ENCODE data around the gene PTDSS2.
A peak's percentile ranks its signal among the peaks of the same experiment; 100 is the strongest.

The PTDSS2 gene

DNA sequence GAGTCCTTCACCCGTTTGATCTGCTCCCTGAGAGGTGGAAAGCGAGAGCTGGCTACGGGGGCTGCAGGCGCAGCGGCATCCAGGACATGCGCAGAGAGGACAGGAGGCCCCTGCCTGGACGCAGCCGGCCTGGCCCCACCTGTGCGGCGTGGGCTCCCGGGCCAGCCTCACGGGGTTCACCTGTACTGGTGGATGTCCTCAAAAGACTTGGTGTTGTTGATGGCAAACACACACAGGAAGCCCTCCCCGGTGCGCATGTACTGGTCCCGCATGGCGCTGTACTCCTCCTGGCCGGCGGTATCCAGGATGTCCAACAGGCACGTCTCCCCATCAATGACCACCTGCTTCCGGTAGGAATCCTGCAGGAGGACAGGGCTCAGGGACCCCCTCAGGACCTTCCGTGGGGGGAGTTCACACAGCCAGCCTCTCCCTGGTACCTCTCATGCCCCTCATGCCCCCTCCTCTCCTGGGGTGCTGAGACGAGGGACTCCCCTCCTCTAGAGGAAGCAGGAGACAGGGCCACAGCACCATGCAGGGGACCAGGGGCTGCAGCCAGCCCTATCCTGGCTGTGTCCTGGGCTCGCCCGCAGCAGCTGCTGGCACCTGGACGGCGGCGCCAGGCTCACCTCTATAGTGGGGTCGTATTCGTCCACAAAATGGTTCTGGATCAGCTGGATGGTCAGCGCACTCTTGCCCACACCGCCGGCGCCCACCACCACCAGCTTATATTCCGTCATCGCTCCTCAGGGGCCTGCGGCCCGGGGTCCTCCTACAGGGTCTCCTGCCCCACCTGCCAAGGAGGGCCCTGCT lies 83.7 kb downstream of the PTDSS2 start:
- DNase-seq: no peak

DNA sequence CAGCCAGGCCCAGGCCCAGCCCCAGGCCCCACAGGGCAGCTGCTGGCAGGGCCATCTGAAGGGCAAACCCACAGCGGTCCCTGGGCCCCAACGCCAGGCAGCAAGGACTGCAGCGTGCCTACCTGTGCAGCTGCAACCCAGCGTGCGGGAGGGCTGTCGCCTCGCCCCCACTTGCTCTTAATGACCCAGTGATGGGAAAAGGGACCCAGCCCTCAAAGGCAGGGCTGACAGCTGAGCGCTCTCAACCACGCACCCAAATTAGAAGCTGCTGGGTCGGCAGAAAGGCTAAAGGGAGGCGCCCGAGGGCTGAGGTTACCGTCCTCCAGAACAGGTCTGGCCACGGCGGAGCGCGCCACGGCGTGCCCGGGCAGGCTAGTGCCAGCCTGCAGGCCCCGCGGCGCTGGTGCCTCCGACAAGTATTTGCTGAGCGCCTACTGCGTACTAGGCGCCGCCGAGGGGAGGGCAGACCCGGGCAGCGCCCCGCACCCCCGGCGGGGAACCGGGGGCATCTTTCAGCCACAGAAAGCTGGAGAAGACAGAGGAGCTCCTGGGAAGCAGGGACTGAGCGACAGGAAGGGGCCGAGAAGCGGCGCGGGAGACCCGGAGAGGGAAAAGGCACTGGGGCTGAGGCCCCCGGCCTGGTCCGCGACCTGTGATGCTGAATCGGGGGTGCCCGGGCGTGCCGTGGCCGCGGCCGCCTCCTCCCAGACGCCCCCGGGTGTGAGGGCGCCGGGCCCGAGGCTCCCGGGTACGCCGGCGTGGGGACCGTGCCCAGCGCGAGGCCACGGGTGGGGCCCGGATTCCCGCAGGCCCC lies 84.5 kb downstream of the PTDSS2 start:
- peak; percentile 62 for DNase-seq

- DNase-seq: no peak
Measured at GRCh38 chr11:535210-535518, 85.1 kb downstream of the PTDSS2 start.

DNA sequence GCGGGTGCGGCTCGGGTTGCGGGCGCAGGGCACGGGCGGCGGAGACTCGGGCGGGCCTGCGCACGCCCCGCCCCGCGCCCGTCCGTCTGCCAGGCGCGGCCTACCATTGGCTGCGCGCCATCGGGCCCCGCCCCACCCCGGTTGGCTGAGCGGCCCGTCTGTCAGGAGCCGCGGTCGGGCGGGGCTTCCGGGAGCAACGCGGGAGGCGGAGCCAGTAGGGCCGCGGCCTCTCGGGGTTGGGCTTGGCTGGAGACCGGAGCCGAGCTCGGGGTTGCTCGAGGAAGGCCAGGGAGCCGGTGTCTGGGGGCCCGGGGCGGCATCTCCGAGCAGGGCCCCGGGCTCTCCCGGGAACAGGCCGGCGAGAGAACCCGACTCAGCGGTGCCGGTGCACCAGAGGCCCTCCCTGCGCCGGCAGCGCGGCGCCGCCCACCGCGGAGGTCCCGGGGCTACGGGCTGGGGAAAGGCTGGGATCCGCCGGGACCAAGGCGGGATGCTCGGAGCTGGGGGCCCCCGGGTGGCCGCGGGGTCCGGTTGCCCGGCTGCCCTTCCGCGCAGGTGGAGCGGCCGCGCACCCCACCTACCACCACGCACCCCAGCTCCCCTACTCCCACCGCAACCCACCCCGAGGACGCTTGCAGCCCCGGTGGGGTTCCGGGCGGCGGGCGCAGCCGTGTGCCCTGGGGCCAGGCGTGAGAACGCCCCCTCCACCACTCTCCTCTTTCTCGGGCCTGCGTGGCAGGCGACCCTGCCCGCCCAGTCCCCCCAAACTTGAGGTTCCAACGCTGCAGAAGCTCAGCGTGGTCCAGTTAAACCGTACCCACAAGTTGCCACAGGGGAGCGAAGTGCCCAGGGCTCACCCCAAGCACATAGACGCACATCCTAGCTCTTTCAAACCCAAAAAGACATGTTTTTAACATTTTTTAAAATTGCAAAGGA lies 85.7 kb downstream of the PTDSS2 start, which contains the start of gene HRAS:
TSS of gene HRAS (minus strand) at position 58 of the 936 bp plus-strand sequence.
- peak; percentile 97 for DNase-seq

DNA sequence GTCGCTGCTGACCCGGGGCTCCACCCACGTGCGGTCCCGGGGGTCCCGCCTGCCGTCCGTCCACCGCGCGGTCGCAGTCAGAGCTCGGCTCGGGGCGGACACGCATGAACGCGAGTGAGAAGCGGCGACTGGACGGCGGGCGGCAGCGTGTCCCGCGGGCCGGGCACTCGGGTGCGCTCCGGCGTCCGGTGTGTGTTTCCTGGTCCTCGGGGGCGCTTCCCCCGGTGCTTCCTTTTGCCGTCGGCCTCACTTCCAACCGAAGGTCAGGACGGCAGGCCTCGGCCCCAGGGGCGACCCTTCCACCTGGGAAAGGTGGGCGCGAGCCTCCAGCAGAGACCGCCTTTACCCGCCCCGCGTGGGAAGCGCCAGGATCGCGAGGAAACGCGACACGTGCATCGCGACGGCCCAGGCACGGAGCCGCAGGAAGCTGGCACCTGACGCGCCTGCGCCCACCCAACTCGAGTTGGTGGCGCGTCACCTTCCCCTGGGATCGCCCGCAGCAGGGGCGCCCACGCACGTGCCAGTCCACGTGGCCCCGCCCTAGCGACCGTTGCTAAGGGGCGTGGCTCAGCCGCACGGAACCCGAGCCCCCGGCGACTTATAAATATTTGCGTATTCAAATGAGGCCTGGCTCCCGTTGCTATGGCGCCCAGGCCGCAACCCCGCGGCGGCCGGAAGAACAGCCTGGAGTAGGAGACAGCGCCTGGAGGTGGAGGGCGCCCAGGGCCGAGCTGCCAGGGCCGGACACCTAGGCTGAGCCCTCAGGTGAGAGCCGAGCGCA lies 87.0 kb downstream of the PTDSS2 start, which contains the start of gene LRRC56:
TSS of gene LRRC56 (plus strand) at position 687 of the 781 bp plus-strand sequence. CDS start 3,158 bp downstream, outside the sequence.
- DNase-seq: peak; percentile 93

DNA sequence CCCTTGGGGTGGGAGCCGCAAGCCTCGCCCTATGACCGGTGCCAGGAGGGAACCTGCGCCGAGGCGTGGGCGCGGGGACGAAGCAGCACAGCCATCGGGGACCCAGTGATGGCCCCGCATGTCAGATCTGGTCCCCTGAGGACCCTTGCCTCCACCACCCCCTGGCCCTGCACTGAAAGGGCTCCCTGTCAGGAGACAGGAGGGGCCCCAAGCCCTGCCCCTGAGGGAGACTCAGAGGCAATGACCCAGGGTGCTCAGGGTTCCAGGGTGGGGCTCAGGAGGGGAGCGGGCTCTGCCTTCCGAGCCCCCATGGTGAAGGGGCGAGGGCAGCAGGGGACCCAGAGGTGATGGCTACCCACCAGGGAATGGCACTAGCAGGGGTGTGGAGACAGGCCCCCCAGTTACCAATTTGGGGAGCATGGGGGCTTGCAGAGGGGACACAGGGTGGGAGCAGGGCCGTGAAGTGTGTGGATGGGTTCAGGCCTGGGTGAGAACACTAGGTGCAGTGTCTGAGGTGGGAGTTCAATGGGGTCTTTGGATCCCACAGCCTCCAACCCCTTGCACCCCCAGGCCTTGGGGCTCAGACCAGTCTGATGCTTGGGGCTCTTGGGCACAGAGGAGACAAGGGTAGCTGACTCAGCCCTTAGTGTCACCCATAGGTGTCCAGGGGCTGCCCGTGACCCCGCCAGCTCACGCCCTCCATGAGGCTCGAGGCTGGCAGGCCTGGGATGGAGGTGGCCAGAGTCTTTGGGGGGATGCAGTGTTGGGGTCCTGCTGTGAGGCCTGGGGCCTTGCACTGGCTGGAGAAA lies 87.7 kb downstream of the PTDSS2 start:
- no peak for DNase-seq

GRCh38 chr11:538431-539051 lies 88.5 kb downstream of the PTDSS2 start:
- no peak for DNase-seq

DNA sequence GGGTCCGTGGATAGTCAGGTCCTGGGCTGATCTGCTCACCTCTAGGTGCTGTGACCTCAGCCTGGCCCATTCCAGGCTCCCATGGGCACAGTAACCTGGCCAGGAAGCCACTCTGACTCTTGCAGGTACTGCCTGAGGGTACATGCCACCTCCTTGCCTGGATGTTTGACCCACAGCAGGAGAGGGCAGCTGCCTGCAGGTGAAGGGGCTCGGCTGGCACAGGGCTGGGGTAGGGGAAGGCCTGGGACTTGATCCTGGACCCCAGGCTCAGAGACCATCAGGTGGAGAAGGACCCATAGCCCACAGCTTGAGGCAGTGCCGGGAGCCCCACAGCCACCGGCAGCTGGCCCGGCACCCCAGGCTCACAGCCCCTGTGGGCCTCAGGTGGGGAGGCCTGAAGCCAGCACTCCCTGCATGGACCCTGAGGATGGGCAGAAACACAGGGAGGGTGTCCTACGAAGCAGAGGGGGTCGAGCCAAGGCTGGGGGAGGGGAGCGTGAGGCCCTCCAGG lies 89.9 kb downstream of the PTDSS2 start:
- DNase-seq: no peak

Data from hematopoietic multipotent progenitor cell treated with erythropoietin and hydrocortisone succinate and interleukin-3 and kit ligand, for 6 days (in vitro differentiated cells).